DND-41 (cell line): ENCODE data around the gene GPHN.

Source experiments
- EZH2 ChIP-seq: IDR thresholded peaks from 3 replicates; pipeline ENCODE4 v1.6.1; 2012; ENCODE audit warnings: borderline replicate concordance, low read depth, mild to moderate bottlenecking, moderate library complexity, low read length, inconsistent platforms; ENCODE audit not compliant: severe bottlenecking
- TF ChIP-seq, protein P1 (sequence below): IDR thresholded peaks from 2 replicates; pipeline ENCODE4 v1.5.1; 2012; ENCODE audit warnings: borderline replicate concordance, low read length, moderate library complexity, mild to moderate bottlenecking; ENCODE audit not compliant: poor library complexity, severe bottlenecking; ENCODE audit errors: extremely low read depth

DNA sequence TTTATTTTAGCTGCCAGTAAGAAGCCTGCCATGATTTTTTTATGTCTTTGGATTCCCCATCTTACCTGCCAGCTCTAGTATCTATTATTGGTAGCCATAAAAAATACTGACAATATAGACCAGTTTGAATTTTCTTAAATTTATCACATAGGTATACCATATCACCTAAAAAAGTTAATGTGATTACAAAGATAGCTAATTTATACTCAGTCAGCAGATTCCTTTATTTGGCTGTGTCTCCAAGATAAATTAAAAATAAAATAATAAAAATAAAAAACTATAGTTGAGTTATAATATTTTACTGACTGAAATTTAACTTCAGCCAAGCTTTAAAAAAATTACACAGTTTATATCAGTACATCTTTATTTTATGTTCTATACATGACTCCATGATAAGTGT lies 128.3 kb downstream of the GPHN start:
- TF ChIP-seq EZH2, result no peak
- TF ChIP-seq, protein P1, sequence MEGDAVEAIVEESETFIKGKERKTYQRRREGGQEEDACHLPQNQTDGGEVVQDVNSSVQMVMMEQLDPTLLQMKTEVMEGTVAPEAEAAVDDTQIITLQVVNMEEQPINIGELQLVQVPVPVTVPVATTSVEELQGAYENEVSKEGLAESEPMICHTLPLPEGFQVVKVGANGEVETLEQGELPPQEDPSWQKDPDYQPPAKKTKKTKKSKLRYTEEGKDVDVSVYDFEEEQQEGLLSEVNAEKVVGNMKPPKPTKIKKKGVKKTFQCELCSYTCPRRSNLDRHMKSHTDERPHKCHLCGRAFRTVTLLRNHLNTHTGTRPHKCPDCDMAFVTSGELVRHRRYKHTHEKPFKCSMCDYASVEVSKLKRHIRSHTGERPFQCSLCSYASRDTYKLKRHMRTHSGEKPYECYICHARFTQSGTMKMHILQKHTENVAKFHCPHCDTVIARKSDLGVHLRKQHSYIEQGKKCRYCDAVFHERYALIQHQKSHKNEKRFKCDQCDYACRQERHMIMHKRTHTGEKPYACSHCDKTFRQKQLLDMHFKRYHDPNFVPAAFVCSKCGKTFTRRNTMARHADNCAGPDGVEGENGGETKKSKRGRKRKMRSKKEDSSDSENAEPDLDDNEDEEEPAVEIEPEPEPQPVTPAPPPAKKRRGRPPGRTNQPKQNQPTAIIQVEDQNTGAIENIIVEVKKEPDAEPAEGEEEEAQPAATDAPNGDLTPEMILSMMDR, result no peak
